ENCODE results near the gene SSH2. TPM values are rescaled to one million over a fixed set of nuclear protein-coding genes. Genes with fewer than 3 reads are reported as not detected.

SSH2 gene
- total and polyA plus RNA-seq, 2 experiments from 2014 or later: 32.4 to 43.2 TPM

- Histone ChIP-seq H3K4me1 (ENCODE audit: low read depth) (peaks cover 21% of the 10 kb centered on the region), H3K36me3 (no peaks in the 10 kb centered on the region), H3K27me3 (peaks cover 4% of the 10 kb centered on the region), H3K27ac (no peak overlapping the region), H3K4me3 (peak overlapping the region; percentile 46), H3K9me3 (ENCODE audit: low read depth) (no peaks in the 10 kb centered on the region)
- peak; percentile 35 to 68 for DNase-seq (ENCODE audit: low read depth in 1 of 2, low spot score in 1 of 2)
- TF ChIP-seq, protein P1, sequence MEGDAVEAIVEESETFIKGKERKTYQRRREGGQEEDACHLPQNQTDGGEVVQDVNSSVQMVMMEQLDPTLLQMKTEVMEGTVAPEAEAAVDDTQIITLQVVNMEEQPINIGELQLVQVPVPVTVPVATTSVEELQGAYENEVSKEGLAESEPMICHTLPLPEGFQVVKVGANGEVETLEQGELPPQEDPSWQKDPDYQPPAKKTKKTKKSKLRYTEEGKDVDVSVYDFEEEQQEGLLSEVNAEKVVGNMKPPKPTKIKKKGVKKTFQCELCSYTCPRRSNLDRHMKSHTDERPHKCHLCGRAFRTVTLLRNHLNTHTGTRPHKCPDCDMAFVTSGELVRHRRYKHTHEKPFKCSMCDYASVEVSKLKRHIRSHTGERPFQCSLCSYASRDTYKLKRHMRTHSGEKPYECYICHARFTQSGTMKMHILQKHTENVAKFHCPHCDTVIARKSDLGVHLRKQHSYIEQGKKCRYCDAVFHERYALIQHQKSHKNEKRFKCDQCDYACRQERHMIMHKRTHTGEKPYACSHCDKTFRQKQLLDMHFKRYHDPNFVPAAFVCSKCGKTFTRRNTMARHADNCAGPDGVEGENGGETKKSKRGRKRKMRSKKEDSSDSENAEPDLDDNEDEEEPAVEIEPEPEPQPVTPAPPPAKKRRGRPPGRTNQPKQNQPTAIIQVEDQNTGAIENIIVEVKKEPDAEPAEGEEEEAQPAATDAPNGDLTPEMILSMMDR (IDR thresholded peaks at IDR 0.05; ENCODE audit: low read depth, low read length): no peak
These were observed 341.2 kb downstream of the SSH2 start for GRCh38 chr17:29588562-29589411.

DNA sequence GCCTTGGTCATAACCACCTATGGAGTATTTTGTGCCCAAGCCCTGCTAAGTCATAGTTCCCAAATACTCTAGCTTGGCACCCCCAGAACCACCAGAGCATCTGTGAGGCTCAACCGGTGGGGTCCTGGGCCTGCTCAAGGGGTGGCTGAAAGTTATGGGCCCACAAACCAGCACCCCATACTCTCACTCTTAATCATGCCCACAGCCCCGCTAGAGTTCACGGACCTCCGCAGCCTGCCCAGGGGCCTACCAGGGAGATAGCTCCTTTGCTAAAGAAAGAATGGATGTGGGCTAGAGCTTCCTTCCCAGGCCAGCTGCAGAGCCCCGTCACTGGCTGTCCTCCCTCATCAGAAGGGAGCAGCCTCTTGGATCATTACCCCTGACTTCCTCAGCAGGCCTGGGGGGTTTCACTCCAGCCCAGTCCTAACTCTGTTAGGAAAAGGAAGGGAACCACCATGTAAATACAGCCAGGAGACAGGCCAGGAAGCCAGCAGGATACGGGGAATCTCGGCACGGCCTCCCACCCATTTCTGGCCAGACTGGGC lies 341.9 kb downstream of the SSH2 start:
- peak overlapping the region; percentile 46 for H3K4me3 ChIP-seq
- no peak for DNase-seq (ENCODE audit: low read depth in 1 of 2, low spot score in 1 of 2)
- no peaks in the 10 kb centered on the region for H3K27me3 ChIP-seq
- no peaks in the 10 kb centered on the region for H3K9me3 ChIP-seq (ENCODE audit: low read depth)
- TF ChIP-seq, protein P1 (IDR thresholded peaks at IDR 0.05; ENCODE audit: low read depth, low read length): no peak
- no peak overlapping the region for H3K27ac ChIP-seq
- H3K4me1 ChIP-seq (ENCODE audit: low read depth): peaks cover 18% of the 10 kb centered on the region
- no peaks in the 10 kb centered on the region for H3K36me3 ChIP-seq

- Histone ChIP-seq H3K4me3 (no peak overlapping the region), H3K27me3 (no peaks in the 10 kb centered on the region), H3K4me1 (ENCODE audit: low read depth) (peaks cover 18% of the 10 kb centered on the region), H3K36me3 (no peaks in the 10 kb centered on the region), H3K27ac (no peak overlapping the region), H3K9me3 (ENCODE audit: low read depth) (no peaks in the 10 kb centered on the region)
- no peak for DNase-seq (ENCODE audit: low read depth in 1 of 2, low spot score in 1 of 2)
- TF ChIP-seq, protein P1 (IDR thresholded peaks at IDR 0.05; ENCODE audit: low read depth, low read length): no peak
These were observed 342.4 kb downstream of the SSH2 start for GRCh38 chr17:29587591-29587990.

DNA sequence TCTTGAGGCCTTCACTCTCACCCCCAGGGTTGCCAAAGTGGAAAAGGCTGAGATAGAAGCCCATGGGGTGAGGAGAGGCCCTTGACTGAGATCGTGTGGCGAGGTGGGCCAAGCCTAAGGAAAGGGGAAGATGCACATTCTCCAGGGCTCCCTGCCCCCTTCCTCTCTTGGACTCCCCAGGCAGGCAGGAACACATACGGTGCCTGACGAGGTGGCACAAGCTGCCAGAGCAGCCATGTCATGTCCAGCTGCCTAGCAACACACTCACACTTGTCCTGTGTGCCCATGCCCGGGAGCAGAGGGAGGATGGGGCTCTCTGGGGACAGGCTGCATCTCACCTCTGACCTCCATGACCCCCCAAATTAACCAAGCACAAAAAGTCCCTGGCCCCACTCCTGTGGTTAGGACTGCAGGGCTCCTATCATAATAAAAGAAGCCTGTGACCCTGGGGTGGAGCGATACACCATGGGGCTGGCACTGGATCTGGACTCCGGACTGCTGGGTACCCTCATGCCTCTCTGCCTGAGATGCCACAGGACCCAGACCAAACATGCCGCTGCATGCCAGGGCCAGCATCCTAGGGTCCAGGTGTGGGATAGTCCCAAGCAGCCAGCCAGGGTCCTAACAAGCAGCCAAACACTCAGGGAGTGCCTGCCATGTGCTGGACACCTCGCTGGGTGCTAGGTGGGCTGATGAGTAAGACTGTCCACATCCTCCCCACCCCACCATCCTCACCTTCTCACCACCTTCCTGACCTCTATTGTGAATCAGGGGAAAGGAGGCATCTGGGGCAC lies 343.2 kb downstream of the SSH2 start:
- no peaks in the 10 kb centered on the region for H3K27me3 ChIP-seq
- peaks cover 18% of the 10 kb centered on the region for H3K4me1 ChIP-seq (ENCODE audit: low read depth)
- no peak overlapping the region for H3K4me3 ChIP-seq
- H3K36me3 ChIP-seq: no peaks in the 10 kb centered on the region
- TF ChIP-seq, protein P1 (IDR thresholded peaks at IDR 0.05; ENCODE audit: low read depth, low read length): no peak
- H3K9me3 ChIP-seq (ENCODE audit: low read depth): no peaks in the 10 kb centered on the region
- H3K27ac ChIP-seq: no peak overlapping the region
- DNase-seq (ENCODE audit: low read depth in 1 of 2, low spot score in 1 of 2): no peak

DNA sequence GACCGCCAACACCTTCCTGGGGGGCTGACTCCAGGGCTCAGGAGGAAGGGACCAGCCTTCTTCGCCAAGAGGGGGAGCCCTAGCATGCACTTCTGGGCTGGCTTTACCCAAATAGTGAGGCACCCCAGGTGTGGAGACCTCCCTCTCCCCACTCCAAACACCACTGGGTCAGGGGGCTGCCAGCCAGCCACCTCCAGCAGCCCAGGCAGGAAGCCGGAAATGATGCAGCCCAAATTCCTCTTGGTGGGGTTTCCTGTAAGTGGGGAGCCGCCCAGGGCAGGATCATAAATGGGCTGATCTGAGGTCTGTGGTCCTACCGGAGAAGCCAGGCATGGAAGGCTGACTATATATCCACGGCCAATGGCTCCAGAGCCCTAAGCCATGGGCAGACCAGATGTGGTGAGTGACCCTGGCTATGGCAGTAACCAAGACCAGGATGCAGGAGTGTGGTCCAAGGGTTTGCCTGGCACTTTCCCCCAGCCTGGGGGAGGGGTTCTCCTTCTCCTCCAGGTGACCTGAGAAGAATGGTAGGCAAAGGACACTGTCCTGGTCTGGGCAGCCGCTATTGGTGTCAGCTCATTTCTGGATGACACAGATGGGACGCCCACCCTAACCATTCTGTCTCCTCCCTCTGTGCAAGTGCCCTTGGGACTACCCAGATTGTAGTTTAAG lies 344.8 kb downstream of the SSH2 start:
- no peaks in the 10 kb centered on the region for H3K9me3 ChIP-seq (ENCODE audit: low read depth)
- H3K4me1 ChIP-seq (ENCODE audit: low read depth): peaks cover 11% of the 10 kb centered on the region
- no peaks in the 10 kb centered on the region for H3K27me3 ChIP-seq
- H3K4me3 ChIP-seq: no peak overlapping the region
- DNase-seq (ENCODE audit: low read depth in 1 of 2, low spot score in 1 of 2): peak in 1 of 2 donors; percentile 45
- TF ChIP-seq, protein P1 (IDR thresholded peaks at IDR 0.05; ENCODE audit: low read depth, low read length): peak; percentile 38
- H3K36me3 ChIP-seq: no peaks in the 10 kb centered on the region
- no peak overlapping the region for H3K27ac ChIP-seq
